Activated CD4-positive, alpha-beta T cell treated with anti-CD3 and anti-CD28 coated beads, Interleukin-2, amount 10 ng/mL, durations not matched to agents 7 days and 5 days (primary cell): Measurements from ENCODE around the gene ROR2. TPM values are rescaled to one million over a fixed set of nuclear protein-coding genes. Genes with fewer than 3 reads are reported as not detected.
"Not testable (repeated sequence)": the region's sequence is repeated elsewhere in the genome, so short reads cannot be mapped to it uniquely, and the experiment has no call there.

ENCODE experiments used
- CTCF ChIA-PET: fragments of 350-600 bp; sonication (Branson Sonifier 250); formaldehyde crosslinking; loops from one replicate; lab custom pipeline; 2021; ENCODE audit warnings: antibody characterized with exemption; lab: Charles Lee
- POLR2A ChIA-PET: fragments of 350-600 bp; sonication (Branson Sonifier 250); formaldehyde crosslinking; loops from one replicate; lab custom pipeline; 2021; ENCODE audit warnings: antibody characterized with exemption; lab: Charles Lee
- DNase-seq: peaks from one replicate; pipeline ENCODE4 v3.0.0-alpha.2; 2020
- H3K27ac Mint-ChIP-seq: one replicate; pipeline ENCODE4 v1.8.0; 2021; ENCODE audit warnings: mild to moderate bottlenecking, moderate library complexity, mixed read lengths
- H3K27me3 Mint-ChIP-seq: one replicate; pipeline ENCODE4 v1.8.0; 2021; ENCODE audit warnings: mixed read lengths
- H3K36me3 Mint-ChIP-seq: one replicate; pipeline ENCODE4 v1.8.0; 2021; ENCODE audit warnings: low read depth, mixed read lengths
- H3K4me1 Mint-ChIP-seq: one replicate; pipeline ENCODE4 v1.8.0; 2021; ENCODE audit warnings: mixed read lengths
- H3K4me3 Mint-ChIP-seq: one replicate; pipeline ENCODE4 v1.8.0; 2021; ENCODE audit warnings: mild to moderate bottlenecking, moderate library complexity, mixed read lengths
- H3K9me3 Mint-ChIP-seq: one replicate; pipeline ENCODE4 v1.8.0; 2021; ENCODE audit warnings: mixed read lengths
- total RNA-seq, 2 experiments: library from RNA; stranded (reverse); gene quantifications; one replicate each; pipeline ENCODE4 v1.2.3, GENCODE V29; 2021

ROR2 gene
- total RNA-seq, 2 experiments from 2014 or later = 0.48 to 0.55 TPM

GRCh38 chr9:91793371-91793770 lies 156.7 kb downstream of the ROR2 start:
- H3K9me3 Mint-ChIP-seq, H3K36me3 Mint-ChIP-seq, POLR2A ChIA-PET, H3K4me3 Mint-ChIP-seq, DNase-seq, H3K27me3 Mint-ChIP-seq, H3K27ac Mint-ChIP-seq, CTCF ChIA-PET, H3K4me1 Mint-ChIP-seq: not testable (repeated sequence)

GRCh38 chr9:91790917-91791316 lies 159.1 kb downstream of the ROR2 start:
- ChIA-PET POLR2A (no interaction called here), CTCF (interaction anchor here (1.2 kb wide), 1 partner anchor 160 kb away, joined by 3 read pairs; the partner anchor contains the start of gene ROR2)
- H3K4me3 Mint-ChIP-seq = no peak overlapping the region
- H3K9me3 Mint-ChIP-seq = peaks cover 4% of the 10 kb centered on the region
- no peaks in the 10 kb centered on the region for H3K4me1 Mint-ChIP-seq
- H3K27me3 Mint-ChIP-seq = peaks cover 12% of the 10 kb centered on the region
- no peak overlapping the region for H3K27ac Mint-ChIP-seq
- DNase-seq = no peak
- H3K36me3 Mint-ChIP-seq = no peaks in the 10 kb centered on the region

DNA sequence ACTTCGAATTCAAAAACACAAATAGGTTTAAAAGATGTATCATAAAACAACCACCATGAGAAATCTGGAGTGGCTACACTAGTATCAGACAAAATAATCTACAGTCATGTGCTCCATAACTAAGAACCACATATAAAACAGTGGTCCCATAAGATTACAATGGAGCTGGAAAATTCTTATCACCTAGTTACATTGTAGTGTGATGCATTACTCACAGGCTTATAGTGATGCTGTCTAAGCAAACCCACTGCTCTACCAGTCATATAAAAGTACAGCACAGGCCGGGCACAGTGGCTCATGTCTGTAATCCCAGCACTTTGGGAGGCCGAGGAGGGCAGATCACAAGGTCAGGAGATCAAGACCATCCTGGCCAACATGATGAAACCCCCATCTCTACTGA lies 160.1 kb downstream of the ROR2 start:
- Mint-ChIP-seq H3K4me3 (no peak overlapping the region), H3K27me3 (peaks cover 12% of the 10 kb centered on the region), H3K27ac (no peak overlapping the region), H3K4me1 (no peaks in the 10 kb centered on the region), H3K36me3 (no peaks in the 10 kb centered on the region), H3K9me3 (peaks cover 4% of the 10 kb centered on the region)
- DNase-seq = no peak
- ChIA-PET CTCF (interaction anchor here (1.2 kb wide), 1 partner anchor 161 kb away, joined by 3 read pairs; the partner anchor contains the start of gene ROR2), POLR2A (no interaction called here)

DNA sequence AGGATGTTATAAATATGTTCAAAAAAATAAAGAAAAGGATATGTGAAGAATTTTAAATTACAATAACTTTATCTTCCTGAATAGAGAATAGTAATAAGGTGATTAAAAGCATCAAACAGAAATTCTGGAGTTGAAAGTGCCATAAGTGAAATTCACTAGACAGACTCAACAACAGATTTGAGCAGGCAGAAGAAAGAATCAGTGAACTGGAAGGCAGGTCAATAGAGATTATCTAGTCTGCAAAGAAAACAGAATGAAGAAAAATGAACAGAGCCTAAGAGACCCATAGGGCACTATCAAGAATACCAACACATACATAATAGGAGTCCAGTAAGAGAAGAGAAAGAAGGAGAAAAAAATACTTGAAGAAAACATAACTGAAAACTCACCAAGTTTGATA lies 162.1 kb downstream of the ROR2 start:
- POLR2A ChIA-PET = no interaction called here
- Mint-ChIP-seq H3K27me3 (peaks cover 17% of the 10 kb centered on the region), H3K4me1 (peaks cover 9% of the 10 kb centered on the region), H3K36me3 (no peaks in the 10 kb centered on the region), H3K4me3 (no peak overlapping the region), H3K27ac (no peak overlapping the region), H3K9me3 (peaks cover 12% of the 10 kb centered on the region)
- no peak for DNase-seq
- CTCF ChIA-PET = no interaction called here

GRCh38 chr9:91786132-91786896 lies 163.7 kb downstream of the ROR2 start:
- no peak overlapping the region for H3K27ac Mint-ChIP-seq
- H3K27me3 Mint-ChIP-seq = peaks cover 15% of the 10 kb centered on the region
- ChIA-PET POLR2A (no interaction called here), CTCF (no interaction called here)
- H3K9me3 Mint-ChIP-seq = peaks cover 12% of the 10 kb centered on the region
- H3K4me3 Mint-ChIP-seq = no peak overlapping the region
- peaks cover 16% of the 10 kb centered on the region for H3K4me1 Mint-ChIP-seq
- no peaks in the 10 kb centered on the region for H3K36me3 Mint-ChIP-seq
- no peak for DNase-seq

DNA sequence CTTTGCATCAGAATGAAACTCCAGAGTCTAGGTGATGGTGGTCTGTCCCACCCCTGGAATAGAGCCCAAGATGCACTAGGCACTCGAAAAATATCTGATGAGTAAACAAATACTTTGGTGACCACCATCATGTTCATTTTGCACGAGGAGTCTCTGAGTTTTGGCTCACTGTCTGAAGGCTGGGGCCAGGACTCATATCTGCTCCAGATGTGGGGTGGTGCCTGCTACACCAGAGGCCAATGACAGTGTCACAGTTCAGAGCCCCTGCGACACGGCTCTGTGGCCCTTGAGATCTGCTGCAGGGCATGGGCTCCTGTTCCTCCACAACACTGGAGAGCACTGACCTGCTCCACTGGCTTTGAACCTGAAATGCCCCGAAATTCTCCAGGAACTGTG lies 164.6 kb downstream of the ROR2 start:
- ChIA-PET CTCF (no interaction called here), POLR2A (no interaction called here)
- H3K36me3 Mint-ChIP-seq = no peaks in the 10 kb centered on the region
- peaks cover 12% of the 10 kb centered on the region for H3K9me3 Mint-ChIP-seq
- peaks cover 16% of the 10 kb centered on the region for H3K4me1 Mint-ChIP-seq
- H3K27ac Mint-ChIP-seq = no peak overlapping the region
- no peak for DNase-seq
- no peak overlapping the region for H3K4me3 Mint-ChIP-seq
- H3K27me3 Mint-ChIP-seq = peaks cover 13% of the 10 kb centered on the region

DNA sequence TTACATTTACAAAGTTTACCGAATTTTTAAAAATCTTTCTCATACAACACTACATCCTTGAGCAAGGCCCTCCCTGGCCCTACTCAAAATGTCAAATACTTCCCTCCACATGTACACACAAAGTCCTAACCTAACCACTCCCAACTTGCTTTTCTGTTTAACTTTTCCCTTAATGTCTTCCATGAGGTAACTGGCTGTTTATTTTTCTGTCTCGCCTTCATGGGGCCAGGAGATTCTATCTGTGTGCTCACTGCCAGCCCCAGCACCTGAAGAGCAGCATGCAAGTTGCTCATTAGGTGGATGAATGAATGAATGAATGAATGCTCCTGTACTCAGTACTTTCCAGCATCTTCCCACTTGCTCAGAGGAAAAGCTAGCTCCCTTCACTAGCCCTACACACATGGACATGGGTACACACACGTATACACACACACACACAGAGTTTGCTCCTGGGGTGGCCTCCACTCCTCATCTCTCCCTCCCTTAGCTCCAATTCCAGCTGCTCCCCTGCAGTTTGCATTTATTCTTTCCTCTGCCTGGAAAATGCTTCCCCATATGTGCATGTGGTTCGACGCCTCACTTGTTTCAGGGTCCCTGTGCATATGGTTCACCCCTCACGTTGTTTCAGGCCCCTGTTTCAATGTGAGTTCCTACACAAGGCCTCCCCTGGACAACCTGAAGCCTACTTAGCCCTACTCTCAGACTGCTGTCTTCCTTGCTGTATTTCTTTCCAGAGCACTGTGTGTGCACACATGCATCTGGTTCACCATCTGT lies 165.2 kb downstream of the ROR2 start:
- H3K9me3 Mint-ChIP-seq = peaks cover 12% of the 10 kb centered on the region
- ChIA-PET CTCF (no interaction called here), POLR2A (no interaction called here)
- H3K27ac Mint-ChIP-seq = no peak overlapping the region
- peaks cover 13% of the 10 kb centered on the region for H3K27me3 Mint-ChIP-seq
- no peaks in the 10 kb centered on the region for H3K36me3 Mint-ChIP-seq
- DNase-seq = no peak
- peaks cover 16% of the 10 kb centered on the region for H3K4me1 Mint-ChIP-seq
- no peak overlapping the region for H3K4me3 Mint-ChIP-seq

DNA sequence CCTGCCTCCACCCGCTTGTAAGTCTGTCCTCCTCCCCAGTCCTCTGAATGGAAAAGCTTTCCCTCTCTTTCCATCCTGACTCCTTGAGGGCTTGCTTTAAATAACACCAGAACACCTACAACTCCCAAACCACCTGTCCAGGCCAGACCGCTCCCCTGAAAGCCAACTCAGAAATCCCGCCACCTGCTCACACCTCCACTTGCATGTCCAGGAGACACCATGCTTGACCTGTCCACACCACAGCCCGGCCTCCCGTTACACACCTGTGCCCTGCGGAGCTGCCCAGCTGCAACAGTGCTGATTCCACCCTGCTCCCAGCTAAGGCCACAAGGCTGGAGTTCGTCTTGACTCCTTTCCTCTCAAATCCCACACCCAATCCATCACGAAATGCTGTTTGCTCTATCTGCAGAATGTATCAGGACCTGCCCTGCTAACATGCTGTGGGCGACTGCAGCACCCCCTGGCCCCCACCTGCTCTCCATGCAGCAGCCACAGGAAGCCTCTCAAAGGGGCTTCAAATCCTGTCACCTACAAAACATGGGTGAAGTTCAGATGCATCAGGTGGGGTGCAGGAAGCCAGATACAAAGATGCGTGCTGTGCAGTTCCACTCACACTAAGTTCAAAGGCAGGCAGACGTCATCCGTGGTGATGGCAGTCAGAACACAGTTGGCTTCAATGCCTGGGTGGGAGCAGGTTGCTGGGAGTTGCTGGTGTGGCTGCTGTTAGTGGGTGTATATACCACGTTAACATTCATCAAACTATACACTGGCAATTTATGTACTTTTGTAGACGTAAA lies 166.0 kb downstream of the ROR2 start:
- Mint-ChIP-seq H3K4me3 (no peak overlapping the region), H3K27me3 (peaks cover 13% of the 10 kb centered on the region), H3K36me3 (no peaks in the 10 kb centered on the region), H3K9me3 (peaks cover 12% of the 10 kb centered on the region), H3K27ac (no peak overlapping the region), H3K4me1 (peaks cover 16% of the 10 kb centered on the region)
- DNase-seq = no peak
- POLR2A ChIA-PET = no interaction called here
- CTCF ChIA-PET = interaction anchor here (0.6 to 1.2 kb wide), 2 partner anchors 171 to 232 kb away, joined by 3 read pairs; no protein-coding TSS in a partner anchor

DNA sequence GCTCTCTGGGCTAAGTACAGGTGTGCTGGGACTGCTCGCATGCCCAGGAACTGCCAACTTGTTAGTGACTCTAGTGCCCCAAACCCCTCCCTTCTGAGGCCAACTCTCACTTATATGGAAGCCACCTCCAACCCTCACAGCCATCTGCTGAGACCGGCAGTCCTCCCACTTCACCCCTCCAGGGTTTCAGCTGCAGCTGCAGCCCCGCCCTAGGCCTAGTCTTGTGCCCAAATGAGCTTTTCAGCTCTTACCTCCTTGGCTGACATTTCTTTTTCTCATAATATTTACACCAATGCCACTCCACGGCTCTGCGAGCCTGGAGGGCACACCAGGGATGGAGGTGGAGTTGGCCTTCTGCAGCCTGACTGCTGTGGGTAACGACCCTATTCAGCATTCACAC lies 166.6 kb downstream of the ROR2 start:
- Mint-ChIP-seq H3K36me3 (no peaks in the 10 kb centered on the region), H3K27me3 (peaks cover 13% of the 10 kb centered on the region), H3K4me3 (no peak overlapping the region), H3K27ac (no peak overlapping the region), H3K4me1 (peaks cover 16% of the 10 kb centered on the region), H3K9me3 (peaks cover 12% of the 10 kb centered on the region)
- CTCF ChIA-PET = interaction anchor here (1.2 kb wide), 1 partner anchor 171 kb away, joined by 3 read pairs; no protein-coding TSS in a partner anchor
- POLR2A ChIA-PET = no interaction called here
- DNase-seq = no peak

GRCh38 chr9:91782708-91783214 lies 167.3 kb downstream of the ROR2 start:
- H3K4me3 Mint-ChIP-seq = no peak overlapping the region
- ChIA-PET CTCF (interaction anchor here (0.7 to 1.2 kb wide), 2 partner anchors 26 to 172 kb away, joined by 3 to 4 read pairs; no protein-coding TSS in a partner anchor), POLR2A (no interaction called here)
- peaks cover 16% of the 10 kb centered on the region for H3K4me1 Mint-ChIP-seq
- H3K27ac Mint-ChIP-seq = no peak overlapping the region
- peaks cover 13% of the 10 kb centered on the region for H3K27me3 Mint-ChIP-seq
- H3K36me3 Mint-ChIP-seq = no peaks in the 10 kb centered on the region
- DNase-seq = no peak
- H3K9me3 Mint-ChIP-seq = peaks cover 8% of the 10 kb centered on the region

DNA sequence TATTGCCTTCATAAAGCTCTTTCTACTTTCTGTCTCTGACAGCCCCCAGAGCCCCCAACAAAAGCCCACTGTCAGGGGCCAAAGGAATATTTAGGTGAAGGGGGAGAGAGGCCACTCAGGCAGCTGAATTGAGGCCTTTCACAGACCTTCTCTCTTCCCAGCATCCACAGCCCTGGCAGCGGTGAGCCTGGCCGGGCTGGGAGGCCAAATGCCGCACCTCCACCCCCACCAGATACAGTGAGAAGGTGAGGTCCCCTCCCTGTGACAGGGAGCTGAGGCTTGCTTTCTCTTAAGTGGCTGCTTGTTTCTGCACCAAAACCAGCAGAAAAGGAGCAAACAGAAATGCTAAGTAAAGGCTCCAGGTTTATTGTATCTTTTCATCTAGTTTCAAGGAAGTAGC lies 168.1 kb downstream of the ROR2 start:
- H3K36me3 Mint-ChIP-seq = no peaks in the 10 kb centered on the region
- CTCF ChIA-PET = interaction anchor here (0.6 kb wide), 1 partner anchor 195 kb away, joined by 5 read pairs; no protein-coding TSS in a partner anchor
- DNase-seq = no peak

DNA sequence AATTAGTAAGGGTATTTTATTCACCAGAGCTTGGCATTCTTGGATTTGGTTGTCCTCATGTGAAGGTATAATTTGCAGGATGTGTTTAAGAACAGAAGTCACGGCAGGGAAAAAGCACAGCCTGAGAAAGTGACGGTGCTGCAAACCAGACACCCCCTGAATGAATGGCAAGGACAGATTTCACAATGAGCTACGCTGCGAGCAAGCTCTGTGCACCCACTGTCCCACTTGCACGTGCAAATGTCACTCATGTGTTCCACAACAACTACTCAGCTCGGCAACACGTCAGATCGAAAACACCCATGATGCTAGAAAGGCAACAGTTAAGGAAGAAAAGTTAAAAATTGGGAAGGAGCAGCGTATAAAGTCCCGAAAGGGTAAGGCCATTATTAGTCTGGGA lies 168.9 kb downstream of the ROR2 start:
- ChIA-PET CTCF (no interaction called here), POLR2A (no interaction called here)
- DNase-seq = no peak

More for the DNA sequence above, 168.1 kb downstream of the ROR2 start:
- Mint-ChIP-seq H3K4me1 (peaks cover 16% of the 10 kb centered on the region), H3K27ac (no peak overlapping the region), H3K4me3 (no peak overlapping the region), H3K9me3 (peaks cover 8% of the 10 kb centered on the region), H3K27me3 (peaks cover 15% of the 10 kb centered on the region)
- POLR2A ChIA-PET = no interaction called here

More for the DNA sequence above, 168.9 kb downstream of the ROR2 start:
- peaks cover 17% of the 10 kb centered on the region for H3K27me3 Mint-ChIP-seq
- peaks cover 8% of the 10 kb centered on the region for H3K9me3 Mint-ChIP-seq
- no peak overlapping the region for H3K27ac Mint-ChIP-seq
- H3K4me1 Mint-ChIP-seq = peaks cover 16% of the 10 kb centered on the region
- no peak overlapping the region for H3K4me3 Mint-ChIP-seq
- H3K36me3 Mint-ChIP-seq = no peaks in the 10 kb centered on the region
